SU-DHL-6 (cell line): ENCODE results near the gene LLCFC1.

Experiments used
- EZH2phosphoT487 ChIP-seq: fragments of 200-600 bp; sonication (generic), shearing (Covaris generic); conservative IDR thresholded peaks from 2 replicates; pipeline ENCODE4 v1.6.1; 2018; ENCODE audit warnings: mild to moderate bottlenecking, antibody characterized with exemption, low read length, moderate library complexity, mixed read lengths
- TF ChIP-seq, protein P1 (sequence below): fragments of 200-600 bp; sonication (generic); IDR thresholded peaks from one replicate; pipeline ENCODE4 v1.5.1; 2017; ENCODE audit warnings: antibody characterized with exemption, mild to moderate bottlenecking, low read length, moderate library complexity; ENCODE audit not compliant: insufficient read depth, poor library complexity, severe bottlenecking

DNA sequence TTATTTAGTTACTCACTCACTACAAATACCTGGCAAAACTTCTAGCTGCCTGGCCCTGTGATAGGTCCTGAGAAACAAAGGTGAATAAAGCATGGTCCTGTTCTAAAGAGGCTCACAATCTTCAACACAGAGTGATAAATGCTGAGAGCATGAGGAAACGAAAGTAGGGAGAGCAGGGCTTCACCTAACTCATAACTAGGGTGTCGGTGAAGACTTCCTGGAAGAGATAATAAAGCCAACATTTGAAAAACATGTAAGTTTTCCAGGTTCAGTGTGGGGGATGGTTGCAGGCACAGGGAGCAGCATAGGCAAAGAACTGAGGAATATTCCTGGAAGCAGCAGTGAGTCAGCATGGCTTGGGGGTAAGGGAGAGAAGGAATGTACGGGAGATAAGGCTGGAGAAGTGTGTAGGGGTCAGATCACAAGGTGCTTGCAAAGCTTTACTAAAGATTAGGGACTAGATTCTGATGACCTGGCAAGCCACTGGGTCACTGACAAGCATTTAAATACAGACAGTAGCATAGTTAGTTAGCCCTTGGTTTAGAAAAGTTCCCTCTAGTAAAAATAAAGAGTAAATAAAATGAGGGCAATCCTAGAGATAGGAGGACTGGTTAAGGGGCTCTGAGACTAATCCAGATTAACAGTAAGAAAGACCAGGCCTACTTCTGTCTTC is 17.8 kb downstream of the LLCFC1 start:
- TF ChIP-seq, protein P1, sequence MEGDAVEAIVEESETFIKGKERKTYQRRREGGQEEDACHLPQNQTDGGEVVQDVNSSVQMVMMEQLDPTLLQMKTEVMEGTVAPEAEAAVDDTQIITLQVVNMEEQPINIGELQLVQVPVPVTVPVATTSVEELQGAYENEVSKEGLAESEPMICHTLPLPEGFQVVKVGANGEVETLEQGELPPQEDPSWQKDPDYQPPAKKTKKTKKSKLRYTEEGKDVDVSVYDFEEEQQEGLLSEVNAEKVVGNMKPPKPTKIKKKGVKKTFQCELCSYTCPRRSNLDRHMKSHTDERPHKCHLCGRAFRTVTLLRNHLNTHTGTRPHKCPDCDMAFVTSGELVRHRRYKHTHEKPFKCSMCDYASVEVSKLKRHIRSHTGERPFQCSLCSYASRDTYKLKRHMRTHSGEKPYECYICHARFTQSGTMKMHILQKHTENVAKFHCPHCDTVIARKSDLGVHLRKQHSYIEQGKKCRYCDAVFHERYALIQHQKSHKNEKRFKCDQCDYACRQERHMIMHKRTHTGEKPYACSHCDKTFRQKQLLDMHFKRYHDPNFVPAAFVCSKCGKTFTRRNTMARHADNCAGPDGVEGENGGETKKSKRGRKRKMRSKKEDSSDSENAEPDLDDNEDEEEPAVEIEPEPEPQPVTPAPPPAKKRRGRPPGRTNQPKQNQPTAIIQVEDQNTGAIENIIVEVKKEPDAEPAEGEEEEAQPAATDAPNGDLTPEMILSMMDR = no peak
- no peak for TF ChIP-seq EZH2phosphoT487
